ENCODE results near the gene SCLY.
"Not testable (repeated sequence)": the region's sequence is repeated elsewhere in the genome, so short reads cannot be mapped to it uniquely, and the experiment has no call there.

SCLY gene

GRCh38 chr2:238029853-238030252 lies 30.9 kb upstream of the SCLY start:
- TF ChIP-seq CTCF (IDR thresholded peaks at IDR 0.05; ENCODE audit: extremely low read depth, missing control alignments), result no peak

GRCh38 chr2:238030422-238031155 lies 30.2 kb upstream of the SCLY start:
- no peak for DNase-seq (ENCODE audit: low spot score)
- no peak for TF ChIP-seq CTCF (IDR thresholded peaks at IDR 0.05; ENCODE audit: extremely low read depth, missing control alignments)

More at GRCh38 chr2:238029853-238030252, 30.9 kb upstream of the SCLY start:
- no peak for DNase-seq (ENCODE audit: low spot score)

- DNase-seq (ENCODE audit: low spot score), result no peak
- TF ChIP-seq CTCF (IDR thresholded peaks at IDR 0.05; ENCODE audit: extremely low read depth, missing control alignments), result no peak
Observed at GRCh38 chr2:238031751-238032150, 29.1 kb upstream of the SCLY start.

- peak; percentile 34 for DNase-seq (ENCODE audit: low spot score)
- TF ChIP-seq CTCF (IDR thresholded peaks at IDR 0.05; ENCODE audit: extremely low read depth, missing control alignments), result no peak
Observed at GRCh38 chr2:238032755-238033337, 28.0 kb upstream of the SCLY start.

GRCh38 chr2:238033991-238034390 lies 26.8 kb upstream of the SCLY start:
- DNase-seq (ENCODE audit: low spot score), result not testable (repeated sequence)

- no peak for DNase-seq (ENCODE audit: low spot score)
- no peak for TF ChIP-seq CTCF (IDR thresholded peaks at IDR 0.05; ENCODE audit: extremely low read depth, missing control alignments)
Observed at GRCh38 chr2:238038203-238038602, 22.6 kb upstream of the SCLY start.

- TF ChIP-seq CTCF (IDR thresholded peaks at IDR 0.05; ENCODE audit: extremely low read depth, missing control alignments), result no peak
- DNase-seq (ENCODE audit: low spot score), result no peak
Observed at GRCh38 chr2:238039151-238039550, 21.6 kb upstream of the SCLY start.

GRCh38 chr2:238039985-238040384 lies 20.8 kb upstream of the SCLY start:
- no peak for DNase-seq (ENCODE audit: low spot score)
- no peak for TF ChIP-seq CTCF (IDR thresholded peaks at IDR 0.05; ENCODE audit: extremely low read depth, missing control alignments)
